Mucosa of gallbladder (tissue), 1 donor: ENCODE results near the gene KLHL35. TPM values are rescaled to one million over a fixed set of nuclear protein-coding genes. Genes with fewer than 3 reads are reported as not detected.
A peak's percentile ranks its signal among the peaks of the same experiment; 100 is the strongest.

Experiments used
- DNase-seq: peaks from one replicate; pipeline ENCODE4 v3.0.0-alpha.2; 2020; ENCODE audit warnings: low spot score
- total RNA-seq: library from RNA; stranded (reverse); gene quantifications from one replicate; pipeline ENCODE4 v1.2.1, GENCODE V29; 2021
- donor health status: DM: no; HTN: no; CAD: no.

Gene KLHL35
- total RNA-seq, 1 donor from 2014 or later, result 1.4 TPM

DNA sequence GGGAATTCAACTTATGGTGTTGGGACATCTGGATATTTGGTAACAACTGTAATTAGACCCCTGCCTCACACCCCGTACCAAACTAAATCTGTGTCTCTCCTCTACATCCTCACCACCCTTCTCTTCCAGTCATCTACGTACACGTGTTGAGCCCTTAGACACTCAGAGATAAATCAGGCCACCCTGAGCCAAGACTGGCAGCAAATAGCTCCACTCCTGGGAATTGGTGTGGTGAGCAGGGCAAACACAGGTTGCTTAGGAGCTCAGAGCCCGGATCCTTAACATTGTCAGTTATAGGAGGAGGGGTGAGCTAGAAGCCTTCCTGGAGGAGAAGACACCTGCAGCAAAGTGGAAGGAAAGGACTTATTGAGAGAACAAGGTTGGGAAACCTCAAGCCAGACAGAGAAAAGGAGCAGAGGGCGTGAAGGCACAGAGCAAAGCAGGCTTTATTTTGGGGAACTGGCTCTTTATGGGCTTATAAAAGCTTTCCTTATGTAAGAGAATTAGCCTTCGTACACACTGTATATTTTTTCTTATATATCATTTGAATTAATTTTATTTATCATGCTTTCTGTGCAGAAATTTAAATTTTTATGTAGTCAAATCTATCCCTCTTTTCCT, 36.9 kb upstream of the KLHL35 start:
- no peak for DNase-seq

DNA sequence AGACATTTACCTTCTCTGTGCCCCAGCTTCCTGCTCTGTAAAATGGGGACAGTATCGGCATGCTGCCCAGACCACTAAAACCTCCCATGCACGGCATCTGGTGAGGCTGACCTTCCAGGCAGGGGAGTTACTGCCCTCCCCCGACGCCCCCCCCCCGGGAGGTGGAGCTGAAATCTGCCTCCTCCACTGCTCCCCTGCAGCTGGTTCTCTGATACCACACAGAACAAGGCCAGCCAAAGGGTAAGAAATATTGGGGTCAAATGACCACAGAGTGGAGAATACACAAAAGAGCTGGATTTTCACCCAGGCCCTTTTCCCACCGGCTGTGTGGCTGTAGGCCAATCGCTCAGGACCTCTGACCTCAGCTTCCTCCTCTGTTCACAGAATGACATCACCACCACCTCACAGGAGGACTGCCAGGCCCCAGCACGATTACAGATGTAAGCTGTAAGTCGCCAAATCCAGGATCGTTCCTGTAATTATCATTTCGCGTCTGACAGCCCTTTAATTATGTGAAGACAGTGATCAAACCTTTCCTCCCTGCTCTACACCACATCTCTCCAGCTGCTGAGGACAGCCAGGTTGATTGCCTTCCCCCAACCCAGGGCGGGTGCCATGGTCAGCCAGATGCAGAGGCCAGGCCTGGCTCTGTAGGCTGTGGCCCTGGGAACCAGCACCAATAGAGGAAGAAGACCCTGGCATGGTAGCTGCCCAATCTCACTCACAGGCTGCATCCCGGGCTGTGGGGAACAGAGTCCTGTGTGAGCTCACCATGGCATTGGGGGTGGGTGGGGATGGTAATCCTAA, 35.7 kb upstream of the KLHL35 start:
- peak; percentile 25 for DNase-seq

DNA sequence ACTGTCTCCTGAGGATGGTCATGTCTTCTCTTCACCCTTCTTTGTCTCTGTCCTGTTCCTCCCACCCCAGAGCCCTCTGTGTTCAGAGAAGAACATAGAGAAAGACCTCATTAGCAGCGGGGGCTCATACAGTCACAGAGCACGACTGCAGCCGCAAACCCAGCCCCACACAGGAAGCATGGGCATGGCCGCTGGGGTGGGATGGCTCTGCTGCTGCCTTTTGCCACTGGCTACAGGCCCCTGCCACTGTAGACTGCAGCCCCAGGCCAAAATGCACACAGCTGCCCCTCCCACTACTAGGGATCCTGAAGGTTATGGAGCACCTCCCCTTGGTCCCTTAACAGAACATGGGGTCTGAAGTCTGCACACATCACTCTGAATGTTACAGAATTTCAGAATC, 34.9 kb upstream of the KLHL35 start:
- no peak for DNase-seq

DNA sequence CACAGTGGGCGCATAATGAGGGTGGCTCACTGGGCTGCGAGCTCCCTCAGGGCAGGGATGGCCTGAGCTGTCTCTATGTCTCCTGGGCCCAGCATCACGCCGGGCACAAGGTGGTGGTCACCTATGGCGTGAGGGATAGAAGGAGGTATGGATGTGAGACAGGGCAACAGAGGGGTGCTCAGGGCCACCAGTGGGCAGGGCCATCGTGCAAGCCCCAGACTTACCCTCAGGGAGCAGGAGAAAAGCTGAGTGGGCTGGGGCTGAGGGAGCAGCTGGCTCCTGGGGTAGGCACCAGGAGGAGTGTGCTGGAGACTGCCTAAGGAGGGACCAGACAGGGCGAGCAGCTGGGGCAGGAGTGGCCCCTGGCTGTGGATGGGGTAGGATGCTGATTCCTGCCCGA, 34.3 kb upstream of the KLHL35 start:
- DNase-seq, result no peak

DNA sequence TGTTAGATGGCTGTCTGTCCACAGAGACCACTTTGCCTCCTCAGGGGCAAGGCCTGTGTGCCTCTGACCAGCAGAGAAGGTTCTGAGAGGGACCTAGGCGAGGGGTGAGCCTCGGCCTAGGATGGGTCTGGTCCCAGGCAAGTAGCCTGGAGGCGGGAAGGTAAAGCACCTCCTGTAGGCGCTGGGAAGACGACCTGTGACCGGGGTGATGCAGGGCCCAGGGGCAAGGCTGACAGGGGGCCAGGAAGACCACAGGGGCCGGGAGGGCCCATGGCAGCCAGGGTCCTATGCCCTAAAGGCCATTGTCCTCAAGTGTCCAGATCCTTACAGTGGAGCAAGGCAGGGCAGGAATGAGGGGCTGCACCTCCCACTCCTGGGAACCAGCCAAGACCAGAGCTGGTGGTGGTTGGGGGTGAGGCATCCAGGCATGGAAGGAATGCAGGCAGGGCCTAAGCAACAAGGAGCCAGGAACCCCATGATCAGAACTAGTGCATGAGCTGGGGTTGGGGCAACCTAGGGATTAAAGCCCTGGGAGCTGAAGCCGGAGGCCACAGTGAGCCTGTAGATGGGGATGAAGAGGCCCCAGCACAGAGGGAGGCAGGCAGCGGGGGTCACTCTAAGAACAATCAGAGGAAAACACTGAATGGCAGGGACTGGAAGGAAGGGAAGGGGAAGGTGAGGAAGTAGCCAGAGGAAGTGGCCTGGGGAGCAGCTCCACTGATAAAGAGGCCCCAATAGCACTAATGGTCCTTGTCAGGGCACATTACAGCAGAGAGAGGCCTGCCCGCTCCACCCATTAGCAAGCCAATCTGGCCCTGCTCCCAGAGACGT, 32.9 kb upstream of the KLHL35 start:
- no peak for DNase-seq

DNA sequence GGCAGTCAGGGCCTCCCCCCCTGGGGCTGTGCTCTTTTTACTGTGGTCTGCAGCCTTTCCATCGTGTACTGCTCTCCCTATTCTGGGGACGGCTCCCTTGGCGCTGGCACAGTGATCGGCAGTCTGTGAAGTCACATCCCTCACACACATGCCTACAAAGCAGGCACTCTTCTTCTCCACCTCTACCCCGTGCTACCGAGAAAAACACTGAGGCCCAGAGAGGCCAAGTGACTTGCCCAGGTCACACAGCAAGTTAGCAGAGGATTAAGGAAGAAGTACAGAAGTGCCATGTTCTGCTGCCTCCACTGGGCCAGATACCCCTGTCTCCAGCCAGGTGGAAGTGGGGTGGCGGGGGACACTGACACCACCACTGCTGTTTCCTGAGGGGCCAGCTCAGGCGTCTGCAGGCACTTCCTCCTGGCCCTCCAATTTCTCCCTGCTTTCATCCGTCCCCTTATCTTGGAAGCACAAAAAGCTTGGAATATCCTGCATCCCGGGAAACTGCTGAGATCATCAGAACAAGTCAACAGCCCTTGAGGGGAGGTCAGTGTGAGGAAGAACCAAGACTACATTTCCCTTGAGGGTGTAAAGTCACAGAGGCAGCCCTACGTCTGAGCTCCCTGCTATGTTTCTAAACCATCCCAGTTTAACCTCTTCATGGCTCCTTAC, 30.2 kb upstream of the KLHL35 start:
- DNase-seq, result no peak

DNA sequence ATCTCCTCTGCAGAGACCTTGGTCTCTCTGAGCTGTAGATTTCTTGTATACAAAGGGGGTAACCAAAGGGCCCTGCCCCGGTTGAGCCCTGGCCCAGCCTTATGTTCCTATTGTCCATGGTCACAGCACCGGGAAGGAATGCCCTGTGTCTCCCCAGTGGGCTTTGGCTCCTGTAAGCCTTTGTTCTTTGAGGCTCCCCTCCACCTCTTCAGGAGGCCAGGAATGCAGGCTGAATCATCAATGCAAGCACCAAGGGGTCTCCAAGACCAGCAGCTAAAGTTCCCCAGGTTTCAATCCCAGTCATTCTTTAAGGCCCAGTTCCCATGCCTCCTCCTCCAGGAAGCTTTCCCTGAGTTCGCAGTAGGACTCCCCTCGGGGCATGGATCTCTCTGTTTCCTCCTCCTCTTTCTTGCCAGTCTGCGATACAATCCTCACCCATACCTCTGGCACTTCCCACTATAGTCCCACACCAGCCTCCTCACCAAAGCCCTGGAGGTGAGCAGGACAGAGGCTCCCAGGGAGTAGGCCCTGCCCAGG, 29.2 kb upstream of the KLHL35 start:
- DNase-seq, result no peak

DNA sequence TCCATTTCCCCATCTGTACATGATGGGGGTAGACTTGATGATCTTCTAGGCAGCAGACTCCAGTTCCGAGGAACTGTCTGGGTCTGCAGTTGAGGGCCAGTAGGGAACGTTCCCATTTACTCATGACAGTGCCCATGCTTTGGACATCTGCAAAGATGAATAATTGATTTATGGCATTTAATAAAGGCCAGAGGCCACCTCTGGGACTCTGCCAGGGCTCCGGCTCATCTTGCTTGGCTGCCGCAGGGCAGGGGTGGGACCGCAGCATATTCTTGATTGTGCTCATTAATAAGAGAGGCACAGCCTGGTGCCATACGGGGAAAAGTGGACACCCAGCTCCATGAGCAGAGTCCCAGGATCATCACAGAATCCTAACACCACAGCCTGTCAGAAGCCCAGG, 28.1 kb upstream of the KLHL35 start:
- no peak for DNase-seq

DNA sequence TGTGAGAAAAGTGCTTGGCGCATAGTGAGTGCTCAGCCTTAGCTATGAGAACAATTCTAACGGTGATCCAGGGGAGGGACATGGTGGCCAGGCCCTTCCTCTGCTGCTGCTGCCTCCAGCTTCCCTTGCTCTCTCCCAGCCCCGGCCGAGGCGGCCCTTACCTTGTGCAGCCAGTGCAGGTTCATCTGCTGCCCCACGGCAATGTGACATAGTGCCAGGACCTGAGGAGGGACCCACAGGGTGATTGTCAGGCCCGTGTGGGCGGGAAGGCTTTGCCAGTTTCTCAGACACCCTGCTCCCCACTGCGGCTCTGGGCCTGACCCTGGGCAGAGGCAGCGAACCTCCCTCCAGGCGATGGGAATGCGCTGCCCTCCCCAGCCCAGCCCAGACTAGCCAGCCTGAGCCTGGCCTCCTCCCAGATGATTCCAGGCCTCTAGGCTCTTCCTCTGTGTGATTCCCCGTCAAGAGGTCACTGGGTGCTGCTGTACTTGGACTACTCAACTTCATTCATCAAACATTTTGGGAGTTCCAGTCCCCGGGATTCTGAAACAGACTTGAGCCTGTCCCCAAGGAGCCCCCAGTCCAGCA, 23.7 kb upstream of the KLHL35 start:
- DNase-seq, result no peak

DNA sequence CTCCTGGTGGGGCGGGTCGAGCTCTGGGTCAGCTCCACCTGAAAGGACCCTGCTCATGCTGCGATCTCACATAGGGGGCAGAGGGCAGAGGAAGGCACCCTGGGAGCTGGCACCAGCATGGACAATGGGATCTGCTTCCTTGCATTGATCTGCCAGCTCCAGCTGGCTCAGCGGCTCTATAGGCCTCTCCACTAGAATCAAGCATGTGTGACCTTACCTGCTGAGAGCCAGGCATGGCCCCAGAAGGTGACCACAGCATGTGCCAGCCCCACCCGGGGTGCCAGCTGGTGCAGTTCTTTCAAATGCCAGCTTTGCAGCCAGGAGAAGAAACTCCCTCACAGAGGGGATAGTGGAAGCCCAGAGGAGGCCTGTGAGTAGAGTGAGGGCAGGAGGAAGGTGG, 22.0 kb upstream of the KLHL35 start:
- DNase-seq, result peak; percentile 50

DNA sequence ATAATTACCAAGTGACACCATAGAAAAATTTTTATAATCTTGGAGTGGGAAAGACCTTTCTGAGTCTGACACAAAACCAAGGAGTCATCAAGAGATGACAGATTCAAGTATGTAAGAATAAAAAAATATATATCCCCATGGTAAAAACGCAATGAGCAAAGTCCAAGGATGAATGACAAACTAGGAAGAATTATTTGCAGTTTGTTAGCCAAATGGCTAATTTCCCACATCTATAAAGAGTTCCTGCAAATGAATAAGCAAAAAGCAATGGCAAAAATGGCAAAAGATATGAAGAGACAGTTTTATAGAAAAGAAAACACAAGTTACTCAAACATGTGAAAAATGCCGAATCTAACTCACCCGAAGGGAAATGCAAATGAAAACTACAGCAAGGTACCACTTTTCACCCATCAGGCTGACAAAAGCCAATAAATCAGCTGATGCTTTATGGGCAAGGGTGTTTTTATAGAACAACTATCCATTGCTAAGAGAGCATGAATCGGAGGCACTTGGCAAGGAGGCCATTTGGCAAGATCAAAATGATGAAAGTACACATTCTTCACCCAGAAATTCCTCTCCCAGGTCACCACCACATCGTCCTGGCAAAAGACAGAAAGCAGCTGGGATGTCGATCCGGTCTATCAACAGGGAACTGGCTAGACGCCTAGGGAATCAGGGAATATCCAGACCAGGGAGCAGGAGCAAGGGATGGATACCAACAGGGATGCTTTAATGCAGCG, 21.1 kb upstream of the KLHL35 start:
- DNase-seq, result no peak

DNA sequence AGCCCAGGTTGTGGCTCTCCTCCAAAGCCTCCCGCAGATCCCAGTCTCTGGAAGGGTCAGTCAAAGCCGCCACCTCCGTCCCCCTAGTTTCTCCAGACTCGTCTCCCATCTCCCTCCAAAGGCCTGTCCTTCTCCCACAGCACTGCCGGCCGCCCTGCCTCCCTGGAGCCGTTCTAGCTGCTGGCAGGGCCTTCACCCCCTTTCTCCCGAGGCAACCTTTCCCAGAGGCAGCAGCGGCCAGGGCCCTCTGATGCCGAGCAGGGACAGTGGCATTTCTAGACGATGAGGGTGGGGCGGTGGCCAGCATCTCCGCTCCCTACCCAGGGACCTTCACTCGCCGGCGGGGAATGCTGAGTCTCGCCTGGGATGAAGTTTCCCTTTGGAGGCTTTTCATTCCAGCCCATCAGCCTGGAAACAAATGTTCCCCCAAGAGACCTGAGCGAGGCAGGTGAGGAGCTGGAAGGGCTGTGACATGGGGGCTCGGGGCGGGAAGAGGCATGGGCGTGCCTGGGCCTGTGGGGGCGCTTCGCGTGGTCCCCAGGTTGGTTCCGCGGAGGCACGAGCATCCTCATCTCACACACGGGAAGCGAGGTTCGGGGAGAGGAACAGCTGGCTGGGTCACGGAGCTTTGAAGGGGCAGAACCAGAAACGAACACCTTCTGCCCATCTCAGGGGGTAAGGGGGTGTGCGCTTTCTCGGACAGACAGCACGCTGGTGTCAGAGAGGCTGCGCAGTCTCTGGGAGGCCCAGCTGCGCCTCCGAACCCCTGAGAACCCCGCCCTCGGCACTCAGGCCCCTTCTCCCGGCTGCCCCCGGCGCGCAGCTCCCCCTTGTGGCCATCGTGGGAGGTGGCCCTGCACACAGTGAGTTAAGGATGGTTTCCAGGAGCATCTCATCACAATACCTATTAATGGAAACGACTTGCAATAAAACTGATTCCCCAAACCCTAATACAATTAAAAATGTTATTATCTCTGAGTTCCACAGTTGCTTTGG, 18.1 kb upstream of the KLHL35 start:
- no peak for DNase-seq

DNA sequence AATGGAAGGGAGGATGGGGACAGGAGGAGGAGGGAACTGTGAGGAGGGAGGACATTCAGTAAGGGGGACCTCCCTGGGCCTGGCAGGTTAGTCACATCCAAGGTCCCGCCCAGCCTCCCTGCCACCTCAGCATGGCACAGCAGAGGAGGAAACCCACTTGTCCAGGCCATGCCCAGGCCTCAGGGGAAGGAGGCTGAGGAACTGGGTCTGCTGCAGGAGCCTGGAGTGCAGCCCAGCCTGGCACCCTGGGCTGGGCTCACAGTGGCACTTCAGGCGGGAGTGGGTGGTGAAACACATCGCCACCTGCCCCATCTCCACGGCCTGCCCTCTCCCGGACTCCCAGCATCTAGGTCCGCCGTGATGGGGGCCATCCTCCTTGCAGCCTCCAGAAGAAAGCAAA, 17.2 kb upstream of the KLHL35 start:
- DNase-seq, result no peak

DNA sequence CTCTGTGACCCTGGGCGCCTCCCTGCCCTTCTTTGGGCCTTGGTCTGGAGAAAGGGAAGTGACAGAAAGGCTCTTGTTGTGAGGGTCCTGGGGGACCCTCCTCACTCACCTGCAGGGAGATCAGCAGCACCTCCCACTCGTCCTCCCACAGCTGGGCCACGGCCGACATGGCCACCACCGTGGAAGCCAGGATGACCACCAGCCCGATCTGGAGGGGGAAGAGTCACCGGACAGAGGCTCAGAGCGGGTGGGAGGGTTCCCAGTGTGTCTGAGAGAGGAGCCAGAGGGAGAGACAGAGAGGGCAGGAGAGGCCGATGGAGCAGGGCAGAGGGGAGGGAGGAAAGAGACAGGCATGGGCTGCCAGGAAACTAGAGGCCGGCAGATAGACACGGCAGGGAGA, 16.8 kb upstream of the KLHL35 start:
- DNase-seq, result no peak

DNA sequence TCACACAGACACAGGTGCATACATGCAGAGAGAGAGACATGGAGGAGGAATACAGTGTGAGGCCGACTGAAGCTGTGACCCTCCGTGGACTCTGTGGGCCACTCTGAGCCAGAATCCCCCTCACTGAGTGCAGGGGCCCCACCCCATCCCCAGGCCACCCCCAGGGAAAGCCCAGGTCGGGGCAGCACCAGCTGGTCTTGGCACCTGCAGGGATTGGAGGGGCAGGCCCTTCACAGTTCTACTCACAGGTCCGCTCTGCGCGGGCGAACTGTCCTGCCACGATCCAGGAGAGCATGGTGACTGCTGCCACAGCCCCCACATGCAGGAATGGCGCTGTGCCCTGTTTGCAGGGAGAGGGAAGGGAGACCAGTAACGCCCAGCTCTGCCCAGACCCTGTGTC, 16.3 kb upstream of the KLHL35 start:
- DNase-seq, result no peak

DNA sequence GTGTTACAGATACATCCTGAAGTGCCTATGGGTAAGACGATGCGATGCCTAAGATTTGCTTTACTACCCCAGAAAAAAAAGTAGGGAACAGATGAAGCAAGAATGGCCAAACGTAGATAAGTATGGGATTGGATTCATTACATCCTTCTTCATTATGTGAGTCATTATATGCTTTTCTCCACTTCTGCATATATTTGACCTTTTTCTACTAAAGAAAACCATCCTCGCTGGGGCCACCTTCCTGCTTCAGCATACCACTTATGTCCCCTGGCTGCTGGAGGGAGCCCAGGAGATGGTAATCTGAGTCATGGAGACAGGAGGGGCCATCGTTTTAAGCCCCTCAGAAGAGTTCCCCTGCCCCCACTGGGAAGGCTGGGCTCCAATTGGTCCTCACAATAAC, 14.4 kb upstream of the KLHL35 start:
- no peak for DNase-seq

DNA sequence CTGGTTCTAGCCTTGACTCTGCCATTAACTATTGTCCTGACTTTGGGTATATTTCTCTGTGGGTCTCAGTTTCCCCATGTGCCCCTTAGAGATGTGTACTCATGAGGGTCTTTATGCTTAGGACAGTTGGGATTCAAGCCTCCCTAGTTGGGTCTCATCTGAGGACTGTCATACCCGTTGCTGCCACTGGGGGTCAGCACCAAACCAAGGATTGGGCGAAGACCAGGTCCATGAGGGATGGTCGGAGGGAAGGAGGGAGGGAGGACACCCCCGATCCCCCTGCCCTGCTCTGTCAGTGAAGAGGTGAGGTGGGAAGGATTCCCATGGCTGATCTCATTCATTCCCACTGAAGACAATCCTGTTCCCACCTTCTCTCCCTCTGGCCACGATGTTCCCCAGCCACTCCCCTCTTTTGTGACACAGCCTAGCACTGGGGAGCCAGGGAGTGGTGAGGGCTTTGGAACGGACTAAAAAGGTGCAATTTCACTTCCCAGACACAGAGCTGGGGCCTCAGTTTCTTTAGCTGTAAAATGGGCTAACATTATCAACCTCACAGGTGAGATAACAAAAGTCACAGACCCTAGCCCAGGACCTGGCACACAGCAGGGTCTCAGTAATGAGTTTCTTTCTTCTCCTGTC, 12.4 kb upstream of the KLHL35 start:
- DNase-seq, result peak; percentile 63

DNA sequence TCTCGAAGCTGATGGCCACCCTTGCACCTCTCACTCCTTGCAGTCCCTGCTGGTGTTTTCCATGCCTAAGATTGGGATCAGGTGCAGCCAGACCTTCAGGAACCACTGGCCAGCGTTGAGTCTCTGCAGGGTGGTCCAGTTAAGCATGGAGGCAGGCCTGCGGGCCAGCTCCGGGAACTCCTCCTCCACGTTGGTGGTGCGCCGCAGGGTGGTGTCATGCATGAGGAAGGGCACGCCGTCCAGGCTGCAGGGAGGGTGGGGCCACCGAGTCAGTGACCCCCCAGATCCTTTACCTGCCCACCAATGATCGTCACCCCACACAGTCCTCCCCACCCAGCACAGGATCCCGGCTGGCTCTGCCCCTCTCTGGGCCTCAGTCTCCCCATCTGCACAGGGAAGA, 10.0 kb upstream of the KLHL35 start:
- DNase-seq, result no peak
